Nephron progenitor cell (in vitro differentiated cells): ENCODE data around the gene MIF.
"Not testable (repeated sequence)": the region's sequence is repeated elsewhere in the genome, so short reads cannot be mapped to it uniquely, and the experiment has no call there.

Experiments
- DNase-seq: peaks from one replicate; pipeline ENCODE4 v3.0.0; 2021
- H3K27ac Mint-ChIP-seq: 2 replicates; pipeline ENCODE4 v1.8.0; 2021; ENCODE audit warnings: mild to moderate bottlenecking, moderate library complexity, mixed read lengths
- H3K27me3 Mint-ChIP-seq: 2 replicates; pipeline ENCODE4 v1.8.0; 2021; ENCODE audit warnings: mild to moderate bottlenecking, low read depth, mixed read lengths; ENCODE audit not compliant: poor library complexity
- H3K36me3 Mint-ChIP-seq: 2 replicates; pipeline ENCODE4 v1.8.0; 2021; ENCODE audit warnings: low read depth, mixed read lengths
- H3K4me1 Mint-ChIP-seq: 2 replicates; pipeline ENCODE4 v1.8.0; 2021; ENCODE audit warnings: mixed read lengths
- H3K4me3 Mint-ChIP-seq: 2 replicates; pipeline ENCODE4 v1.8.0; 2021; ENCODE audit warnings: mild to moderate bottlenecking, moderate library complexity, mixed read lengths
- H3K9me3 Mint-ChIP-seq: 2 replicates; pipeline ENCODE4 v1.8.0; 2021; ENCODE audit warnings: mild to moderate bottlenecking, moderate library complexity, mixed read lengths
- TF ChIP-seq, protein P1 (sequence below): fragments of 200-600 bp; sonication (generic); IDR thresholded peaks from 2 replicates; pipeline ENCODE4 v1.5.0; 2021; ENCODE audit warnings: antibody characterized with exemption

Gene MIF

DNA sequence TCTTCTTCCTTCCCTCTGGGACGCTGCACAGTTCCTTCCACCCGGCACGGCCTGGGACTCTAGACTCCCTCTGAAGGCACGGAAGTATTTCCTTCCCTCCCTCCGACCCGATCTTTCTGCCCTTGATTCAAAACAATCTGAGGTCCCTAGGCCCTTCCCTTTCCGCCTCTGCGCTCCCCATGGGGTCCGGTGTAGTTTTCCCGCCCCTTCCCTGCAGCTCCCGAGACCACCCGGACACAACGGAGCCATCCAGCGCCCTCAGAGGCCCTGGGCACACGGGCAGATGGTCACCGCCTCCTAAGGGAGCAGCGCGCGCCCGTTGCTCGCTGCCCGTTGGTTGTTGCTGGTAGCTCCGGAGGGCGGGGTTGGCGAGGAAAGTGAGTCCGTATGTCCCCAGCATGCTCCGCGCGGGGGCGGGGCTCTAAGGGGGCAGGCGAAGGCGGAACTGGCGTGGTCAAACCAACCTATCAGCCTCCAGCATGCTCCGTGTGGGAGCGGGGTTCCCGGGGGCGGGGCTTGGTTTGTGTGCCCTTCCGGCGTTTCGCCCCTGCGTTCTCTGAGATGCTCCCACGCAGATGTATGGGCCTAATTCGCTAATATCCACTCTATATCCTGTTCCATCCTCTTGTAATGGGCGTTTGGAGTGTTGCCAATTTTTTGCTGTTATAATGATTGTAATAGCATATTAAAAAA, 19.6 kb downstream of the MIF start:
- no peaks in the 10 kb centered on the region for H3K27me3 Mint-ChIP-seq
- peaks cover 35% of the 10 kb centered on the region for H3K4me1 Mint-ChIP-seq
- peak overlapping the region; percentile 88 for H3K4me3 Mint-ChIP-seq
- peaks cover 8% of the 10 kb centered on the region for H3K9me3 Mint-ChIP-seq
- DNase-seq = peak; percentile 99
- peaks cover 50% of the 10 kb centered on the region for H3K36me3 Mint-ChIP-seq
- TF ChIP-seq, protein P1, sequence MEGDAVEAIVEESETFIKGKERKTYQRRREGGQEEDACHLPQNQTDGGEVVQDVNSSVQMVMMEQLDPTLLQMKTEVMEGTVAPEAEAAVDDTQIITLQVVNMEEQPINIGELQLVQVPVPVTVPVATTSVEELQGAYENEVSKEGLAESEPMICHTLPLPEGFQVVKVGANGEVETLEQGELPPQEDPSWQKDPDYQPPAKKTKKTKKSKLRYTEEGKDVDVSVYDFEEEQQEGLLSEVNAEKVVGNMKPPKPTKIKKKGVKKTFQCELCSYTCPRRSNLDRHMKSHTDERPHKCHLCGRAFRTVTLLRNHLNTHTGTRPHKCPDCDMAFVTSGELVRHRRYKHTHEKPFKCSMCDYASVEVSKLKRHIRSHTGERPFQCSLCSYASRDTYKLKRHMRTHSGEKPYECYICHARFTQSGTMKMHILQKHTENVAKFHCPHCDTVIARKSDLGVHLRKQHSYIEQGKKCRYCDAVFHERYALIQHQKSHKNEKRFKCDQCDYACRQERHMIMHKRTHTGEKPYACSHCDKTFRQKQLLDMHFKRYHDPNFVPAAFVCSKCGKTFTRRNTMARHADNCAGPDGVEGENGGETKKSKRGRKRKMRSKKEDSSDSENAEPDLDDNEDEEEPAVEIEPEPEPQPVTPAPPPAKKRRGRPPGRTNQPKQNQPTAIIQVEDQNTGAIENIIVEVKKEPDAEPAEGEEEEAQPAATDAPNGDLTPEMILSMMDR = no peak
- H3K27ac Mint-ChIP-seq = peak overlapping the region; percentile 96

GRCh38 chr22:23915290-23915689, 21.1 kb downstream of the MIF start:
- H3K27me3 Mint-ChIP-seq = peaks cover 4% of the 10 kb centered on the region
- peaks cover 53% of the 10 kb centered on the region for H3K36me3 Mint-ChIP-seq
- no peak for DNase-seq
- H3K4me1 Mint-ChIP-seq = peaks cover 34% of the 10 kb centered on the region
- TF ChIP-seq, protein P1 = no peak
- H3K9me3 Mint-ChIP-seq = peaks cover 8% of the 10 kb centered on the region
- H3K27ac Mint-ChIP-seq = peak overlapping the region; percentile 62
- H3K4me3 Mint-ChIP-seq = no peak overlapping the region

GRCh38 chr22:23920267-23920611, 26.1 kb downstream of the MIF start:
- H3K9me3 Mint-ChIP-seq, DNase-seq, H3K27ac Mint-ChIP-seq: not testable (repeated sequence)

GRCh38 chr22:23921586-23922201, 27.5 kb downstream of the MIF start:
- not testable (repeated sequence) for DNase-seq, H3K4me3 Mint-ChIP-seq, H3K27ac Mint-ChIP-seq, H3K4me1 Mint-ChIP-seq, H3K27me3 Mint-ChIP-seq
- Mint-ChIP-seq H3K9me3 (peaks cover 17% of the 10 kb centered on the region), H3K36me3 (peaks cover 83% of the 10 kb centered on the region)

More at GRCh38 chr22:23920267-23920611, 26.1 kb downstream of the MIF start:
- H3K4me3 Mint-ChIP-seq, H3K27me3 Mint-ChIP-seq, H3K4me1 Mint-ChIP-seq: not testable (repeated sequence)
- peaks cover 69% of the 10 kb centered on the region for H3K36me3 Mint-ChIP-seq

DNA sequence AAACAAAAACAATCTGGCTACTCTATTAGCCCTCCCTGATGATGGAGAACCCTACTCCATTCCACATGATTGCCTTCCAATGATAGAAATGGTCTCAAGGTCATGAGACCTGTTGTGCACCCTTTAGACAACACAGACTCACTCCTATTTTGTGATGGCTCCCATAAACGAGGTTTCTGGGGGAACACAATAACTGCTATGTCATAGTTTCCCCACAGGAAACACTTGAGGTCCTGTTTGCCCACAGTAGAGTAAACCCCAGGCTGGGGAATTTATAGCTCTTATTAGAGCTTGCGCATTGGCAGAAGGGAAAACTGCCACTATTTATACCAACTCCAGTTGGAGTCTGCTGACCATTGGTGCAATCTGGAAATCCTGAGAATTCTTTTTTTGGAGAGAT, 28.7 kb downstream of the MIF start:
- Mint-ChIP-seq H3K27me3 (peaks cover 4% of the 10 kb centered on the region), H3K4me3 (no peak overlapping the region), H3K36me3 (peaks cover 88% of the 10 kb centered on the region), H3K9me3 (peaks cover 21% of the 10 kb centered on the region), H3K27ac (no peak overlapping the region), H3K4me1 (no peaks in the 10 kb centered on the region)
- DNase-seq = no peak
- TF ChIP-seq, protein P1 = no peak

DNA sequence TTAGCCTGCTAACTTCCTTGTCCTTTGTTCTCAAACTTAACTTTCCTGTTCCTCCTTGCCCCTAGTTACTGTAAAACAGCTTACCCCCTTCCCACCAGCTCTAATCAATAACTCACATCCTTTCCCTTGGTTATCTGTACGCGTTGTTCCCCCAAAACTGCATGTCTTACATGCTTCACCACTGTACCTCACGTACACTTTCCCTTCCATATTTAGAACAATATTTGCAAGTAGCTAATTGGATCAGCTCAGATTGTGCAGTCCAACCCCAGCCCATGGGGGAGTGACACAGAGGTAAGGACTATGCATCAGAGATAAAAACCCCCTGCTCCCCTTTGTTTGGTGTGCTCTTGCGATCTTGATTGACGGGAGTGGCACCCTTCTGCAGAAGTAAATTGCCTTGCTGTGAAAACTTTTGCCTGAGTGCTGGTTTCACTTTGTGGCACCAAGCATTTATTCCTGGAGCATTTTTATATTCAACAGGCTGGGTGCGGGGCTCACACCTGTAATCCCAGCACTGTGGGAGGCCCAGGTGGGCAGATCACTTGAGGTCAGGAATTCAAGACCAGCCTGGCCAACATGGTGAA, 30.9 kb downstream of the MIF start:
- no peak for DNase-seq
- Mint-ChIP-seq H3K4me1 (no peaks in the 10 kb centered on the region), H3K36me3 (peaks cover 94% of the 10 kb centered on the region), H3K27me3 (peaks cover 4% of the 10 kb centered on the region), H3K27ac (no peak overlapping the region), H3K9me3 (peaks cover 21% of the 10 kb centered on the region), H3K4me3 (no peak overlapping the region)
- TF ChIP-seq, protein P1 = no peak
